ENCODE results near the gene MYO1E. TPM values are rescaled to one million over a fixed set of nuclear protein-coding genes. Genes with fewer than 3 reads are reported as not detected.

The MYO1E gene
- total and polyA plus RNA-seq, 8 donors = 31.4 to 101 (median 39.9) TPM

- DNase-seq (no peak), ATAC-seq (no peak)
- intact Hi-C loops (cut with DNase I) = no loop called here
- no peak overlapping the region for H3K27ac ChIP-seq
- H3K9me3 ChIP-seq = no peaks in the 10 kb centered on the region
- H3K27me3 ChIP-seq = no peaks in the 10 kb centered on the region
- H3K36me3 ChIP-seq = no peaks in the 10 kb centered on the region
- TF ChIP-seq CTCF (IDR thresholded peaks at IDR 0.05) = no peak
- H3K4me3 ChIP-seq = no peak overlapping the region
- peaks cover 0 to 9% of the 10 kb centered on the region in 2 donors for H3K4me1 ChIP-seq
These were observed 25.5 kb upstream of the MYO1E start for GRCh38 chr15:59398220-59398619.

- ATAC-seq (no peak), DNase-seq (no peak)
- Histone ChIP-seq H3K9me3 (no peaks in the 10 kb centered on the region), H3K27me3 (no peaks in the 10 kb centered on the region), H3K27ac (no peak overlapping the region), H3K4me1 (peaks cover 0 to 9% of the 10 kb centered on the region in 2 donors), H3K36me3 (no peaks in the 10 kb centered on the region), H3K4me3 (no peak overlapping the region)
- intact Hi-C loops (cut with DNase I) = no loop called here
- no peak for TF ChIP-seq CTCF (IDR thresholded peaks at IDR 0.05)
These were observed 24.0 kb upstream of the MYO1E start for GRCh38 chr15:59396679-59397078.

GRCh38 chr15:59396211-59396610 is 23.5 kb upstream of the MYO1E start:
- no peak overlapping the region for H3K4me3 ChIP-seq
- intact Hi-C loops (cut with DNase I) = no loop called here
- TF ChIP-seq CTCF (IDR thresholded peaks at IDR 0.05) = no peak

GRCh38 chr15:59394166-59394661 is 21.5 kb upstream of the MYO1E start:
- Histone ChIP-seq H3K9me3 (no peaks in the 10 kb centered on the region), H3K36me3 (no peaks in the 10 kb centered on the region), H3K27me3 (no peaks in the 10 kb centered on the region), H3K4me3 (no peak overlapping the region), H3K4me1 (no peaks in the 10 kb centered on the region), H3K27ac (no peak overlapping the region)
- DNase-seq (no peak), ATAC-seq (no peak)
- TF ChIP-seq CTCF (IDR thresholded peaks at IDR 0.05) = no peak
- intact Hi-C loops (cut with DNase I) = no loop called here

More at GRCh38 chr15:59396211-59396610, 23.5 kb upstream of the MYO1E start:
- no peaks in the 10 kb centered on the region for H3K9me3 ChIP-seq
- peaks cover 0 to 9% of the 10 kb centered on the region in 2 donors for H3K4me1 ChIP-seq
- ATAC-seq (no peak), DNase-seq (no peak)
- H3K27ac ChIP-seq = no peak overlapping the region
- no peaks in the 10 kb centered on the region for H3K27me3 ChIP-seq
- no peaks in the 10 kb centered on the region for H3K36me3 ChIP-seq

- Histone ChIP-seq H3K27ac (no peak overlapping the region), H3K27me3 (no peaks in the 10 kb centered on the region), H3K36me3 (no peaks in the 10 kb centered on the region), H3K4me1 (no peaks in the 10 kb centered on the region), H3K4me3 (no peak overlapping the region), H3K9me3 (no peaks in the 10 kb centered on the region)
- ATAC-seq = no peak
- DNase-seq = no peak
- no peak for TF ChIP-seq CTCF (IDR thresholded peaks at IDR 0.05)
- intact Hi-C loops (cut with DNase I) = no loop called here
These were observed 19.6 kb upstream of the MYO1E start for GRCh38 chr15:59392299-59392698.

All from left lung (tissue), 10 donors.